OCI-LY7 (cell line): ENCODE measurements around the gene CRYZL1. TPM values are rescaled to one million over a fixed set of nuclear protein-coding genes. Genes with fewer than 3 reads are reported as not detected.

Source experiments
- BruUV-seq: library from RNA; stranded (reverse); fragments of 400-500 nt; replicated peaks from 2 replicates; lab custom pipeline; 2021; lab: Mats Ljungman, UMichigan
- CTCF ChIA-PET: fragments of 300-600 bp; sonication (Branson Sonifier 250); formaldehyde crosslinking; loops from one replicate; lab custom pipeline; 2022; ENCODE audit warnings: antibody characterized with exemption; ENCODE audit not compliant: unreplicated experiment; lab: Charles Lee
- POLR2A ChIA-PET: fragments of 300-600 bp; sonication (Branson Sonifier 250); formaldehyde crosslinking; loops from one replicate; lab custom pipeline; 2022; ENCODE audit warnings: antibody characterized with exemption; lab: Charles Lee
- DNase-seq: peaks from one replicate; pipeline ENCODE4 v3.0.0-alpha.2; 2015; ENCODE audit warnings: low spot score
- H2AFZ ChIP-seq: fragments of 200-600 bp; sonication (generic), shearing (Covaris generic); 2 replicates; pipeline ENCODE4 v1.6.1; 2014; ENCODE audit warnings: mild to moderate bottlenecking, antibody characterized with exemption, low read length, moderate library complexity
- H3K27ac ChIP-seq: fragments of 200-600 bp; sonication (generic); 2 replicates; pipeline ENCODE4 v1.5.1; 2014; ENCODE audit warnings: mixed run types, low read depth, mild to moderate bottlenecking, moderate library complexity, low read length, inconsistent platforms; ENCODE audit not compliant: poor library complexity, severe bottlenecking
- H3K36me3 ChIP-seq: fragments of 200-600 bp; sonication (generic); 2 replicates; pipeline ENCODE4 v1.6.1; 2014; ENCODE audit warnings: mild to moderate bottlenecking, antibody characterized with exemption, low read length, moderate library complexity, mixed read lengths; ENCODE audit not compliant: insufficient read depth
- H3K4me1 ChIP-seq: fragments of 200-600 bp; sonication (generic); 2 replicates; pipeline ENCODE4 v1.5.1; 2014; ENCODE audit warnings: mild to moderate bottlenecking, low read length; ENCODE audit not compliant: insufficient read depth, poor library complexity, severe bottlenecking
- H3K4me2 ChIP-seq: fragments of 200-600 bp; sonication (generic); 2 replicates; pipeline ENCODE4 v1.6.1; 2014; ENCODE audit warnings: mild to moderate bottlenecking, low read length
- H3K4me3 ChIP-seq: fragments of 200-600 bp; sonication (generic); 2 replicates; pipeline ENCODE4 v1.5.1; 2014; ENCODE audit warnings: mild to moderate bottlenecking, low read depth, low read length; ENCODE audit not compliant: poor library complexity, severe bottlenecking
- H3K79me2 ChIP-seq: fragments of 200-600 bp; sonication (generic); 2 replicates; pipeline ENCODE4 v1.6.1; 2016; ENCODE audit warnings: low read depth, mild to moderate bottlenecking, low read length, moderate library complexity, mixed read lengths; ENCODE audit not compliant: insufficient read depth
- H3K9me2 ChIP-seq: fragments of 200-600 bp; sonication (generic); 2 replicates; pipeline ENCODE4 v1.6.1; 2016; ENCODE audit warnings: mild to moderate bottlenecking, low read length, mixed read lengths; ENCODE audit not compliant: insufficient read depth
- H3K9me3 ChIP-seq: fragments of 200-600 bp; sonication (generic); 2 replicates; pipeline ENCODE4 v1.6.1; 2014; ENCODE audit warnings: mild to moderate bottlenecking, mixed run types, low read length, mixed read lengths
- H4K20me1 ChIP-seq: fragments of 200-600 bp; sonication (generic); 2 replicates; pipeline ENCODE4 v1.6.1; 2014; ENCODE audit warnings: mild to moderate bottlenecking, antibody characterized with exemption, low read length, moderate library complexity, mixed read lengths; ENCODE audit not compliant: insufficient read depth
- EZH2phosphoT487 ChIP-seq: fragments of 200-600 bp; sonication (generic); IDR thresholded peaks from 2 replicates; pipeline ENCODE4 v1.6.1; 2018; ENCODE audit warnings: low read depth, borderline replicate concordance, mild to moderate bottlenecking, mixed run types, antibody characterized with exemption, low read length, moderate library complexity, mixed read lengths
- intact Hi-C: fragments of 100-400 bp; cut with micrococcal nuclease; formaldehyde crosslinking; loops from one replicate; pipeline ENCODE4 v1.10.0; 2022; ENCODE audit not compliant: unreplicated experiment
- total RNA-seq, 2 experiments: library from RNA; depleted of rRNA in 1 of 2; stranded (reverse); fragments of >200 nt in 1 of 2; shearing (Covaris generic) in 1 of 2; gene quantifications; 2 replicates each; pipeline ENCODE4 v1.2.3, GENCODE V29; 2014 to 2022
- TF ChIP-seq, protein P1 (sequence below): fragments of 200-600 bp; sonication (generic); conservative IDR thresholded peaks from 2 replicates; pipeline ENCODE4 v1.5.1; 2014; ENCODE audit warnings: mild to moderate bottlenecking, antibody characterized with exemption, low read length, moderate library complexity, mixed read lengths

CRYZL1 gene
- total RNA-seq, 2 experiments from 2014 or later: 26.4 to 37.9 TPM

DNA sequence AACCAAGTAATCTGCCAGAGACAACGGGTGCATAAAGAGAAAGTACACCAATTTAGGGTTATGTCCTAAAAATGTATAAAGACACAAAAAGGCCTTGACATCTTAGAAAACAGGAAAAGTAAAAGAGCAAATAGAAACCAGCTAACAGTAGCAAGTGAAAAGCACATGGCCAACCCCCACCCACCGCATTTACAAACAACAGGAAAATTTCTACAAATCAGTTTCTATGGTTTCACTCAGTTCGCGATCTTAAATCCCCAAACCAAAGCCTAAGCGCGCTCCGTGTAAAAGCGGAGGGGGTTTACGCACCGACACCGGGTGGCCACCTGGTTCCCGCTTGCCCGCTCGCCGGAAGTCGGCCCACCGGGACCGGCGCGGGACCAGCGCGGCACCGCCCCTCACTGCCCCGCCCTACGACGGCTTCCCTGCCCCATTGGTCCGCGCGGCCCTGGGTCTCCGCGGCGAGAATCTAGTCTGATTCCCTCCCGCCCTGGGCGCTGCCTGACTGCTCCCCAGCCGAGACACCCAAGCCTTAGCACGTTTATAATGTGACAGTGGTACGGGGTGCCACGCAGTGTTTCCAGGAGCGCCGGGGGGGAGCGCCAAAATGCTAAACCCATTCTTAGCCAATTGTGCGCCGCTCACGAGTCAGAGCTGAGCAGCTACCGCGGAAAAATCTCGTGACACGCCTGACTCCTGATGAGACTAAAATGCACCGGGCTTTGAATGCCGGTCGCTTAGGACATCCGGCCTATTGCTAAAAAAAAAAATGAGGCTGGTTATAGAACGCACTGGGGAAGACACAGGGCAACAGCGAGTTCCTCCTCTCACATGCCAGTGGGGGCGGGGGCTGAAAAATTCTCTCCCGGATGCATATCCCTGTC lies 99.5 kb downstream of the CRYZL1 start, which contains the start of gene GART:
Gene GART, minus strand, starts transcription at position 362 of the 884 bp plus-strand sequence. CDS start 2,802 bp downstream, outside the sequence.
- H3K9me2 ChIP-seq: no peaks in the 10 kb centered on the region
- DNase-seq: peak; percentile 88
- H3K36me3 ChIP-seq: peaks cover 73% of the 10 kb centered on the region
- peak within 1 kb of the TSS; percentile 92 for H3K4me2 ChIP-seq
- TF ChIP-seq, protein P1, sequence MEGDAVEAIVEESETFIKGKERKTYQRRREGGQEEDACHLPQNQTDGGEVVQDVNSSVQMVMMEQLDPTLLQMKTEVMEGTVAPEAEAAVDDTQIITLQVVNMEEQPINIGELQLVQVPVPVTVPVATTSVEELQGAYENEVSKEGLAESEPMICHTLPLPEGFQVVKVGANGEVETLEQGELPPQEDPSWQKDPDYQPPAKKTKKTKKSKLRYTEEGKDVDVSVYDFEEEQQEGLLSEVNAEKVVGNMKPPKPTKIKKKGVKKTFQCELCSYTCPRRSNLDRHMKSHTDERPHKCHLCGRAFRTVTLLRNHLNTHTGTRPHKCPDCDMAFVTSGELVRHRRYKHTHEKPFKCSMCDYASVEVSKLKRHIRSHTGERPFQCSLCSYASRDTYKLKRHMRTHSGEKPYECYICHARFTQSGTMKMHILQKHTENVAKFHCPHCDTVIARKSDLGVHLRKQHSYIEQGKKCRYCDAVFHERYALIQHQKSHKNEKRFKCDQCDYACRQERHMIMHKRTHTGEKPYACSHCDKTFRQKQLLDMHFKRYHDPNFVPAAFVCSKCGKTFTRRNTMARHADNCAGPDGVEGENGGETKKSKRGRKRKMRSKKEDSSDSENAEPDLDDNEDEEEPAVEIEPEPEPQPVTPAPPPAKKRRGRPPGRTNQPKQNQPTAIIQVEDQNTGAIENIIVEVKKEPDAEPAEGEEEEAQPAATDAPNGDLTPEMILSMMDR: no peak
- TF ChIP-seq EZH2phosphoT487: no peak
- peak within 1 kb of the TSS; percentile 23; the same call in 1 of the 2 replicates for H2AFZ ChIP-seq
- POLR2A ChIA-PET: interaction anchor here (1.2 kb wide), 1 partner anchor 62 kb away, joined by 4 read pairs; the partner anchor contains the start of gene TMEM50B
- peak within 1 kb of the TSS; percentile 99 for H3K4me3 ChIP-seq
- CTCF ChIA-PET: no interaction called here
- peaks cover 5% of the 10 kb centered on the region; the same call in 1 of the 2 replicates for H3K9me3 ChIP-seq
- peak within 1 kb of the TSS; percentile 95 for H3K27ac ChIP-seq
- no TSS peak for BruUV-seq
- intact Hi-C loops: loop anchor here (1.0 to 5.0 kb wide), 8 partner anchors 47 to 930 kb away; partner anchors contain the start of genes CFAP298, CRYZL1, DNAJC28 and DONSON
- peaks cover 91% of the 10 kb centered on the region for H3K79me2 ChIP-seq
- peaks cover 26% of the 10 kb centered on the region for H4K20me1 ChIP-seq
- H3K4me1 ChIP-seq: peaks cover 27% of the 10 kb centered on the region

DNA sequence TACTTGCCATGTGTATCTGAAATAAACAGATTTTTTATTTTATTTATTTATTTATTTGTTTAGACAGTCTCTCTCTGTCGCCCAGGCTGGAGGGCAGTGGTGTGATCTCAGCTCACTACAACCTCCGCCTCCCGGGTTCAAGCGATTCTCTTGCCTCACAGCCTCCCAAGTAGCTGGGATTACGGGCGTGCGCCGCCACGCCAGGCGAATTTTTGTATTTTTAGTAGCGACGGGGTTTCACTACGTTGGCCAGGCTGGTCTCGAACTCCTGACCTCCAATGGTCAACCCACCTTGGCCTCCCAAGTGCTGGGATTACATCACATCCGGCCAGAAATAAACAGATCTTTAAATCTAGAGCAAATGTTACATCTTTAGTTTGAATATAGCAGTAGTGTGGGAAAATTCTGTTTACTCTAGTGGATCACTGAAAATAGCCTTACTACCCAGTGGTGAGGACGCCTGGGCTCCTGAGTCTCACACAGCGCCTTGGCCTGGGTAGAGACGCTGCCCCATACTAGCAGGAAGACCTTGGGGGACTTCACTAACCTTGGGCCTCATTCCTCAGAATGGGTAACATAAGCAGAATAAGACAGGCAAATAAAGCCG lies 100.3 kb downstream of the CRYZL1 start:
- ChIA-PET CTCF (no interaction called here), POLR2A (interaction anchor here (0.7 to 1.2 kb wide), 2 partner anchors 61 to 101 kb away, joined by 3 to 4 read pairs; partner anchors contain the start of gene TMEM50B)
- Histone ChIP-seq H3K4me1 (peaks cover 27% of the 10 kb centered on the region), H3K9me2 (no peaks in the 10 kb centered on the region), H2AFZ (peak overlapping the region; percentile 23; the same call in 1 of the 2 replicates), H3K79me2 (peaks cover 91% of the 10 kb centered on the region), H3K9me3 (peaks cover 5% of the 10 kb centered on the region; the same call in 1 of the 2 replicates), H3K4me3 (peak overlapping the region; percentile 99), H4K20me1 (peaks cover 26% of the 10 kb centered on the region), H3K27ac (peak overlapping the region; percentile 95), H3K4me2 (peak overlapping the region; percentile 79), H3K36me3 (peaks cover 73% of the 10 kb centered on the region)
- no TSS peak for BruUV-seq
- peak; percentile 57 for DNase-seq
- TF ChIP-seq EZH2phosphoT487: no peak
- TF ChIP-seq, protein P1: no peak
- intact Hi-C loops: loop anchor here (5.0 kb wide), 3 partner anchors 49 to 929 kb away; partner anchors contain the start of genes CFAP298 and DNAJC28
